ENCODE results near the gene NFIA.
A peak's percentile ranks its signal among the peaks of the same experiment; 100 is the strongest.

NFIA gene

DNA sequence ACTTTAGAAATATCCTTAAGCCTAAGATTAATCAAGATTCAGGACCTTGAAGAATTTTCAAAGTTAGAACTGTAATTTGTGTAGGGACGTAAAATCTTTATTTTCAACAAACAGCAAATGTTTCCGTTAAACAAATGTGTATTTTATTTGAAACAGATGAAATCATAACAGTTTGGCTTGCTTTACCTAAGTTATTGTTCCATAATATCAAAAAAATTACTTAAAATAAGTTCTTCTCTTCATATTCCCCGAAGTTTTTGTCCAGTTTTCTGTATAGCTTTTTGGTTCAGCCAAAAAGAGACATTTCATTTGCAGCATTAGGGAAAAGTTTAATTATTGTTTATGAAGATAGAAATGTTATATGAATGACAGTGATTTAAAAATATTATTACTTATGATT, 100.1 kb downstream of the NFIA start:
- no peak overlapping the region for H4K91ac ChIP-seq (ENCODE audit: low read length)
- no peak overlapping the region for H3K4me3 ChIP-seq (ENCODE audit: insufficient read depth in 1 of 2, low read depth in 1 of 2, low read length in 2 of 2)
- no peak overlapping the region for H3K23ac ChIP-seq (ENCODE audit: low read length in 2 of 2)
- H2BK5ac ChIP-seq (ENCODE audit: low read depth, low read length, poor library complexity, severe bottlenecking) = no peak overlapping the region
- H3K9me3 ChIP-seq (ENCODE audit: control insufficient read depth, low read length) = no peaks in the 10 kb centered on the region
- H3K27ac ChIP-seq (ENCODE audit: low read length, poor library complexity, severe bottlenecking) = no peak overlapping the region
- H3K4me2 ChIP-seq (ENCODE audit: low read length, poor library complexity, severe bottlenecking) = no peak overlapping the region
- WGBS = 100% methylated on average over 1 of the region's 3 CpGs
- H3K36me3 ChIP-seq (ENCODE audit: control insufficient read depth in 1 of 2, insufficient read depth in 2 of 2, low read depth in 1 of 2, low read length in 2 of 2) = no peaks in the 10 kb centered on the region
- H2BK15ac ChIP-seq (ENCODE audit: low read depth, poor library complexity, severe bottlenecking) = no peak overlapping the region
- no peak overlapping the region for H3K4ac ChIP-seq (ENCODE audit: low read depth in 1 of 2, low read length in 2 of 2)
- no peak overlapping the region for H3K18ac ChIP-seq (ENCODE audit: low read depth in 1 of 2, low read length in 2 of 2)
- no peaks in the 10 kb centered on the region for H3K27me3 ChIP-seq (ENCODE audit: control insufficient read depth in 1 of 2, insufficient read depth in 1 of 2, low read length in 2 of 2)
- H2BK12ac ChIP-seq (ENCODE audit: low read length in 2 of 2) = no peak overlapping the region
- peaks cover 3% of the 10 kb centered on the region for H3K79me1 ChIP-seq (replicated peaks; ENCODE audit: low read length, poor library complexity, severe bottlenecking)
- no peak overlapping the region for H3K14ac ChIP-seq (ENCODE audit: low read length in 2 of 2)
- H2AK5ac ChIP-seq (ENCODE audit: low read length, severe bottlenecking) = no peak overlapping the region
- peaks cover 6% of the 10 kb centered on the region for H3K4me1 ChIP-seq (ENCODE audit: control insufficient read depth, insufficient read depth, low read depth, low read length)
- no peak overlapping the region for H2AFZ ChIP-seq (ENCODE audit: low read depth, low read length)
- no peak overlapping the region for H2BK120ac ChIP-seq (ENCODE audit: low read depth, low read length)
- H3K9ac ChIP-seq (ENCODE audit: low read length) = peak overlapping the region; percentile 89
- DNase-seq = no peak
- H4K8ac ChIP-seq (ENCODE audit: low read length) = no peak overlapping the region

DNA sequence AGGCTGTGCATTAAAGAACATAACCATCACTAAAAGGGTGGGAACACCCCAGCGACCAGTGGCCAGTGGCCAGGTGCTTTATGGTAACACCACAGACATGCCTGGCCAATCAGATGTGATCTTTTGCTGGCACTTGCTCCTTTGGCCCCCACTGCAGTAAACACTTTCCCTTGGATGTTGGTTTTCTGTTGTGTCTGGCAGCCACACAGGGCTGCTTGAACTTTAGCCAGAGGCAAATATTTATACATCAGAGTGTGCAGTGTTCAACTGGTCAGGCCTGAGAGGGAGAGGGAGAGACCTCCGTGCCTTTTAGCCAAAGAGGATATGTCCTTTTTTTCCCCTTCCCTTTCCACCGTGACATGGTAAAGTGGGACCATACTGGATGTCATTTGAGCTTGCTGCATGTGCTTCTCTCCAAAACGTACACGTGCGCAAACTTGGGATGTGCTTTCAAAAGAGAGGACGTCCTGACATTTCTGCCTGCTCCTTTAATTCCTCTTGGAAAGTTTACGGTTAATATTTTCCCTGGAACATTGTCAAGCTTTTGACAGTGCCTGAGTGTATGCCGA, 101.2 kb downstream of the NFIA start:
- no peak overlapping the region for H4K91ac ChIP-seq (ENCODE audit: low read length)
- no peak overlapping the region for H3K27ac ChIP-seq (ENCODE audit: low read length, poor library complexity, severe bottlenecking)
- peaks cover 1% of the 10 kb centered on the region for H3K79me1 ChIP-seq (replicated peaks; ENCODE audit: low read length, poor library complexity, severe bottlenecking)
- no peak overlapping the region for H2AFZ ChIP-seq (ENCODE audit: low read depth, low read length)
- no peak overlapping the region for H3K4me2 ChIP-seq (ENCODE audit: low read length, poor library complexity, severe bottlenecking)
- WGBS = 84% methylated on average over 9 of the region's 9 CpGs
- DNase-seq = no peak
- peak overlapping the region in 1 of 2 experiments; percentile 59 for H3K4me3 ChIP-seq (ENCODE audit: insufficient read depth in 1 of 2, low read depth in 1 of 2, low read length in 2 of 2)
- no peaks in the 10 kb centered on the region for H3K9me3 ChIP-seq (ENCODE audit: control insufficient read depth, low read length)
- H3K23ac ChIP-seq (ENCODE audit: low read length in 2 of 2) = no peak overlapping the region
- H3K36me3 ChIP-seq (ENCODE audit: control insufficient read depth in 1 of 2, insufficient read depth in 2 of 2, low read depth in 1 of 2, low read length in 2 of 2) = no peaks in the 10 kb centered on the region
- H3K27me3 ChIP-seq (ENCODE audit: control insufficient read depth in 1 of 2, insufficient read depth in 1 of 2, low read length in 2 of 2) = no peaks in the 10 kb centered on the region
- H3K14ac ChIP-seq (ENCODE audit: low read length in 2 of 2) = no peak overlapping the region
- H2BK120ac ChIP-seq (ENCODE audit: low read depth, low read length) = no peak overlapping the region
- H3K4ac ChIP-seq (ENCODE audit: low read depth in 1 of 2, low read length in 2 of 2) = no peak overlapping the region
- H2BK12ac ChIP-seq (ENCODE audit: low read length in 2 of 2) = no peak overlapping the region
- H3K4me1 ChIP-seq (ENCODE audit: control insufficient read depth, insufficient read depth, low read depth, low read length) = peaks cover 6% of the 10 kb centered on the region
- H3K9ac ChIP-seq (ENCODE audit: low read length) = peak overlapping the region; percentile 89
- no peak overlapping the region for H2BK5ac ChIP-seq (ENCODE audit: low read depth, low read length, poor library complexity, severe bottlenecking)
- no peak overlapping the region for H4K8ac ChIP-seq (ENCODE audit: low read length)
- H3K18ac ChIP-seq (ENCODE audit: low read depth in 1 of 2, low read length in 2 of 2) = no peak overlapping the region
- H2BK15ac ChIP-seq (ENCODE audit: low read depth, poor library complexity, severe bottlenecking) = no peak overlapping the region
- H2AK5ac ChIP-seq (ENCODE audit: low read length, severe bottlenecking) = no peak overlapping the region

DNA sequence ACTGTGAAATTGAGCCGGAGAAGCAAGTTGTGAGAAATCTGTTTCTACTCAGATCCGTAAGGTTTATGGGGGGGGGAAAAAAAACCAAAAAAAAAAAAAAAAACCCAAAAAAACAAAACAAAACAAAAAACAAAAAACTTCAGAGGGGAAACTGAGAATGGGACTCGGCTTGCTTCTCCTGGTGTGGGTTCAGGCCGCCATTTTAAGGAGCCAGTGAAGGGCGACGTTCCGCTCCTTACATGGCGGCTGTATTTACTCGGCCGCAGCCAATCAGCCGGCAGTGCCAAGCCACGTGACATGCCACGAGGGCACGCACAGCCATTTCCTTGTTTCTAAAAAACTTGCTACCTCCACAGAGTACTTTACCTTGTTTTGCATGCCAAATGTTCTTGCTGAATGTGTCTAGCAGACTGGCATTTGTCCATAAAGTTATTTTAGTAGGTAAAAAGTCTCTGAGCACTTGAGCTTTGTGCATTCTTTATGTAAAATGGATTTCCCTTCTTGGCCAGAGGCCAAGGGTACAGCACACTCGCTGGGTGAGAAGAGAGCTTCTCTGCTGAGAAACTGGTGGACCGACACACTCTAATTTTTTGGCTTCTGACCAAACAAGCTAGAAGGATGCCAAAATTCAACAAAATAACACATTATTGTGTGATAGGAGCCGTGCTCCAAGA, 101.8 kb downstream of the NFIA start:
- no peak for DNase-seq
- H3K9me3 ChIP-seq (ENCODE audit: control insufficient read depth, low read length) = no peaks in the 10 kb centered on the region
- H2BK120ac ChIP-seq (ENCODE audit: low read depth, low read length) = no peak overlapping the region
- no peak overlapping the region for H3K14ac ChIP-seq (ENCODE audit: low read length in 2 of 2)
- H3K79me1 ChIP-seq (replicated peaks; ENCODE audit: low read length, poor library complexity, severe bottlenecking) = peaks cover 3% of the 10 kb centered on the region
- no peak overlapping the region for H3K18ac ChIP-seq (ENCODE audit: low read depth in 1 of 2, low read length in 2 of 2)
- H2BK12ac ChIP-seq (ENCODE audit: low read length in 2 of 2) = peak overlapping the region in 1 of 2 experiments; percentile 54
- H3K9ac ChIP-seq (ENCODE audit: low read length) = peak overlapping the region; percentile 89
- WGBS = 84% methylated on average over 11 of the region's 17 CpGs
- no peak overlapping the region for H3K27ac ChIP-seq (ENCODE audit: low read length, poor library complexity, severe bottlenecking)
- H3K23ac ChIP-seq (ENCODE audit: low read length in 2 of 2) = no peak overlapping the region
- peak overlapping the region in 1 of 2 experiments; percentile 59 for H3K4me3 ChIP-seq (ENCODE audit: insufficient read depth in 1 of 2, low read depth in 1 of 2, low read length in 2 of 2)
- H3K36me3 ChIP-seq (ENCODE audit: control insufficient read depth in 1 of 2, insufficient read depth in 2 of 2, low read depth in 1 of 2, low read length in 2 of 2) = no peaks in the 10 kb centered on the region
- no peak overlapping the region for H4K8ac ChIP-seq (ENCODE audit: low read length)
- H3K4me1 ChIP-seq (ENCODE audit: control insufficient read depth, insufficient read depth, low read depth, low read length) = peaks cover 6% of the 10 kb centered on the region
- H2AK5ac ChIP-seq (ENCODE audit: low read length, severe bottlenecking) = no peak overlapping the region
- no peak overlapping the region for H2BK15ac ChIP-seq (ENCODE audit: low read depth, poor library complexity, severe bottlenecking)
- H3K27me3 ChIP-seq (ENCODE audit: control insufficient read depth in 1 of 2, insufficient read depth in 1 of 2, low read length in 2 of 2) = no peaks in the 10 kb centered on the region
- peak overlapping the region in 1 of 2 experiments; percentile 21 for H3K4ac ChIP-seq (ENCODE audit: low read depth in 1 of 2, low read length in 2 of 2)
- no peak overlapping the region for H2AFZ ChIP-seq (ENCODE audit: low read depth, low read length)
- no peak overlapping the region for H2BK5ac ChIP-seq (ENCODE audit: low read depth, low read length, poor library complexity, severe bottlenecking)
- peak overlapping the region; percentile 82 for H4K91ac ChIP-seq (ENCODE audit: low read length)
- peak overlapping the region; percentile 29 for H3K4me2 ChIP-seq (ENCODE audit: low read length, poor library complexity, severe bottlenecking)

DNA sequence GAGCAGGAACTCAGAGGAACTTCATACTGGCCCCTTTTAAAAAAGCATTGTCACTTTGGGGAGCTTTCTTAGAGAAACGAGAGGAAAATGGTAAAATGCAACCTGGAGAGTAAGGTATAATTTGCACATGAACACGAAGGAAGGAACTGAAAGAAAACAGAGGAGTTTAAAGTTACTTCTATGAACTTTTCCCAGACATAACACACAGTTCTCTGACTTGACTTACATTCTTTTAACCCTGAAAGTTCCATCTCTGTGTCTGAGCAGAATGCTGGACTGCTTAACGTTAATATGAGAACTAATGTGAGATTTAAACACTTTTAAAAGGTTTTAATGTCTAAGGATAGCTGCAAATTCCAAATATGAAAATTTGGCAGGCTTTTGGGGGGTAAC, 102.3 kb downstream of the NFIA start:
- Histone ChIP-seq H3K4ac (ENCODE audit: low read depth in 1 of 2, low read length in 2 of 2) (no peak overlapping the region), H3K9ac (ENCODE audit: low read length) (peak overlapping the region; percentile 89), H3K14ac (ENCODE audit: low read length in 2 of 2) (no peak overlapping the region)

More for the DNA sequence above, 102.3 kb downstream of the NFIA start:
- 89% methylated on average over 2 of the region's 3 CpGs for whole genome bisulfite sequencing
- H3K9me3 ChIP-seq (ENCODE audit: control insufficient read depth, low read length) = no peaks in the 10 kb centered on the region
- H2BK15ac ChIP-seq (ENCODE audit: low read depth, poor library complexity, severe bottlenecking) = no peak overlapping the region
- H4K91ac ChIP-seq (ENCODE audit: low read length) = no peak overlapping the region
- H3K27me3 ChIP-seq (ENCODE audit: control insufficient read depth in 1 of 2, insufficient read depth in 1 of 2, low read length in 2 of 2) = no peaks in the 10 kb centered on the region
- no peak overlapping the region for H3K27ac ChIP-seq (ENCODE audit: low read length, poor library complexity, severe bottlenecking)
- peaks cover 2% of the 10 kb centered on the region for H3K79me1 ChIP-seq (replicated peaks; ENCODE audit: low read length, poor library complexity, severe bottlenecking)
- no peak overlapping the region for H2BK12ac ChIP-seq (ENCODE audit: low read length in 2 of 2)
- H3K4me1 ChIP-seq (ENCODE audit: control insufficient read depth, insufficient read depth, low read depth, low read length) = peaks cover 6% of the 10 kb centered on the region
- H3K4me3 ChIP-seq (ENCODE audit: insufficient read depth in 1 of 2, low read depth in 1 of 2, low read length in 2 of 2) = peak overlapping the region in 1 of 2 experiments; percentile 59
- H2BK5ac ChIP-seq (ENCODE audit: low read depth, low read length, poor library complexity, severe bottlenecking) = no peak overlapping the region
- H3K4me2 ChIP-seq (ENCODE audit: low read length, poor library complexity, severe bottlenecking) = peak overlapping the region; percentile 29
- no peak overlapping the region for H2BK120ac ChIP-seq (ENCODE audit: low read depth, low read length)
- H2AFZ ChIP-seq (ENCODE audit: low read depth, low read length) = no peak overlapping the region
- H3K23ac ChIP-seq (ENCODE audit: low read length in 2 of 2) = no peak overlapping the region
- no peak overlapping the region for H3K18ac ChIP-seq (ENCODE audit: low read depth in 1 of 2, low read length in 2 of 2)
- no peak for DNase-seq
- H2AK5ac ChIP-seq (ENCODE audit: low read length, severe bottlenecking) = no peak overlapping the region
- no peaks in the 10 kb centered on the region for H3K36me3 ChIP-seq (ENCODE audit: control insufficient read depth in 1 of 2, insufficient read depth in 2 of 2, low read depth in 1 of 2, low read length in 2 of 2)
- H4K8ac ChIP-seq (ENCODE audit: low read length) = no peak overlapping the region

Data from mesenchymal stem cell (in vitro differentiated cells and primary cell).